ENCODE measurements around the gene ONECUT3. TPM values are rescaled to one million over a fixed set of nuclear protein-coding genes. Genes with fewer than 3 reads are reported as not detected.

The ONECUT3 gene
- total RNA-seq, 1 experiment from 2014 or later = not detected

DNA sequence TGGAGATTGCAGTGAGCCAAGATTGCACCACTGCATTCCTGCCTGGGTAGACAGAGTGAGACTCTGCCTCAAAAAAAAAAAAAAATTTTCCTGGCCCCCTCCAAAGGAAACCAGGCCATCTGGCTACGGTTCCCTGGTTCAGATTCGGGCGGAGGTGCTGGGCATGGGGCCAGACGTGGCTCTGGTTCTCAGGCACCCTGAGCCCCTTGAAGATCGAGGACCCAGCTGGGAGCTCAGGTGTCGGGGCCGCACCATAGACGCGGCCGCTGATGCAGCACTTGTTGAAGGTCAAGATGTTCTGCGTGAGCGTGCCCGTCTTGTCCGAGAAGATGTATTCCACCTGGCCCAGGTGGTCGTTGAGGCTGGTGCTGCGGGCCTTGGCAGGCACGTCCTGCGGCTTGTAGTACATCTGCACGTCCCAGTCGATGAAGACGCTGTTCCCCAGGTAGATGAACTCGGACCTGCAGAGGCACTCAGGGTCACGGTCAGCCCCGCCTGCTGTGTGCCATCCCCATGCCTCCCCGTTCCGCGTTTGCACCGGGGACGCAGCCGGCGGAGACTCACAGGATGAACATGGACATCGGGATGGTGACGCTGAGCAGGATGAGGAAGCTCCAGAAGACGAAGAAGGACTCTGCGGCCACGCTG lies 46.5 kb downstream of the ONECUT3 start:
- no TSS peak for BruUV-seq (replicated peaks)
- intact Hi-C loops (cut with micrococcal nuclease; ENCODE audit: unreplicated experiment) = loop anchor here (10.0 kb wide), 1 partner anchor 125 kb away; no protein-coding TSS in a partner anchor
- CTCF ChIA-PET = interaction anchor here (0.6 kb wide), 1 partner anchor 85 kb away, joined by 5 read pairs; the partner anchor contains the start of gene ABHD17A

DNA sequence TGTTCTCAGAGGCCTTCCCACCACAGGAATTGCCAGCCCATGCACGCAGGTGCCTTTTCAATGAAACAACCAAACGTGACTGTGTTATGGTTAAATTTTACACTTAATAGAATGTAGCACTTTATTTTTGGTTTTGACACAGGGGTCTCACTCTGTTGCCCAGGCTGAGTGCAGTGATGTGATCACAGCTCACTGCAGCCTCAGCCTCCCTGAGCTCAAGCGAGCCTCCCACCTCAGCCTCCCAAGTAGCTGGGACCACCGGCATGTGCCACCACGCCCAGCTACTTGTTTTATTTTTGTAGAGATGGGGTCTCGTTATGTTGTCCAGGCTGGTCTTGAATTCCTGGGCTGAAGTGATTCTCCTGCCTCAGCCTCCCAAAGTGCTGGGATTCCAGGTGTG lies 51.6 kb downstream of the ONECUT3 start:
- intact Hi-C loops (cut with micrococcal nuclease; ENCODE audit: unreplicated experiment) = no loop called here
- POLR2A ChIA-PET = no interaction called here
- H3K27me3 Mint-ChIP-seq (ENCODE audit: insufficient read depth, unreplicated experiment) = peaks cover 4% of the 10 kb centered on the region
- H3K27ac Mint-ChIP-seq (ENCODE audit: unreplicated experiment) = no peak overlapping the region
- CTCF ChIA-PET = no interaction called here
- TF ChIP-seq, protein P1, sequence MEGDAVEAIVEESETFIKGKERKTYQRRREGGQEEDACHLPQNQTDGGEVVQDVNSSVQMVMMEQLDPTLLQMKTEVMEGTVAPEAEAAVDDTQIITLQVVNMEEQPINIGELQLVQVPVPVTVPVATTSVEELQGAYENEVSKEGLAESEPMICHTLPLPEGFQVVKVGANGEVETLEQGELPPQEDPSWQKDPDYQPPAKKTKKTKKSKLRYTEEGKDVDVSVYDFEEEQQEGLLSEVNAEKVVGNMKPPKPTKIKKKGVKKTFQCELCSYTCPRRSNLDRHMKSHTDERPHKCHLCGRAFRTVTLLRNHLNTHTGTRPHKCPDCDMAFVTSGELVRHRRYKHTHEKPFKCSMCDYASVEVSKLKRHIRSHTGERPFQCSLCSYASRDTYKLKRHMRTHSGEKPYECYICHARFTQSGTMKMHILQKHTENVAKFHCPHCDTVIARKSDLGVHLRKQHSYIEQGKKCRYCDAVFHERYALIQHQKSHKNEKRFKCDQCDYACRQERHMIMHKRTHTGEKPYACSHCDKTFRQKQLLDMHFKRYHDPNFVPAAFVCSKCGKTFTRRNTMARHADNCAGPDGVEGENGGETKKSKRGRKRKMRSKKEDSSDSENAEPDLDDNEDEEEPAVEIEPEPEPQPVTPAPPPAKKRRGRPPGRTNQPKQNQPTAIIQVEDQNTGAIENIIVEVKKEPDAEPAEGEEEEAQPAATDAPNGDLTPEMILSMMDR (IDR thresholded peaks at IDR 0.05; ENCODE audit: insufficient read depth in 1 of 2, low read depth in 1 of 2, low read length in 1 of 2, severe bottlenecking in 1 of 2, unreplicated experiment in 1 of 2) = no peak
- Histone ChIP-seq H3K4me3 (ENCODE audit: low read depth, low read length) (no peak overlapping the region), H3K4me1 (no peaks in the 10 kb centered on the region), H3K27me3 (replicated peaks; ENCODE audit: control insufficient read depth, insufficient read depth, low read length) (no peaks in the 10 kb centered on the region; the same call in 1 of the 2 replicates), H3K9me3 (no peaks in the 10 kb centered on the region), H3K36me3 (ENCODE audit: control insufficient read depth, insufficient read depth, low read length) (no peaks in the 10 kb centered on the region)
- no peaks in the 10 kb centered on the region for H3K36me3 Mint-ChIP-seq (ENCODE audit: insufficient read depth, unreplicated experiment)
- no peaks in the 10 kb centered on the region for H3K9me3 Mint-ChIP-seq (ENCODE audit: unreplicated experiment)
- H3K4me1 Mint-ChIP-seq (ENCODE audit: low read depth, unreplicated experiment) = no peaks in the 10 kb centered on the region
- no TSS peak for BruUV-seq (replicated peaks)
- DNase-seq = no peak
- H3K4me3 Mint-ChIP-seq (ENCODE audit: unreplicated experiment) = no peak overlapping the region

More for the DNA sequence above, 46.5 kb downstream of the ONECUT3 start:
- POLR2A ChIA-PET = no interaction called here
- no peaks in the 10 kb centered on the region for H3K27me3 ChIP-seq (replicated peaks; ENCODE audit: control insufficient read depth, insufficient read depth, low read length)
- Mint-ChIP-seq H3K36me3 (ENCODE audit: insufficient read depth, unreplicated experiment) (no peaks in the 10 kb centered on the region), H3K27ac (ENCODE audit: unreplicated experiment) (no peak overlapping the region), H3K4me3 (ENCODE audit: unreplicated experiment) (no peak overlapping the region), H3K4me1 (ENCODE audit: low read depth, unreplicated experiment) (no peaks in the 10 kb centered on the region), H3K9me3 (ENCODE audit: unreplicated experiment) (no peaks in the 10 kb centered on the region), H3K27me3 (ENCODE audit: insufficient read depth, unreplicated experiment) (peaks cover 4% of the 10 kb centered on the region)
- no peak overlapping the region for H3K4me3 ChIP-seq (ENCODE audit: low read depth, low read length)
- H3K4me1 ChIP-seq = no peaks in the 10 kb centered on the region
- TF ChIP-seq, protein P1 (IDR thresholded peaks at IDR 0.05; ENCODE audit: insufficient read depth in 1 of 2, low read depth in 1 of 2, low read length in 1 of 2, severe bottlenecking in 1 of 2, unreplicated experiment in 1 of 2) = no peak
- DNase-seq = no peak
- H3K36me3 ChIP-seq (ENCODE audit: control insufficient read depth, insufficient read depth, low read length) = no peaks in the 10 kb centered on the region
- H3K9me3 ChIP-seq = no peaks in the 10 kb centered on the region

DNA sequence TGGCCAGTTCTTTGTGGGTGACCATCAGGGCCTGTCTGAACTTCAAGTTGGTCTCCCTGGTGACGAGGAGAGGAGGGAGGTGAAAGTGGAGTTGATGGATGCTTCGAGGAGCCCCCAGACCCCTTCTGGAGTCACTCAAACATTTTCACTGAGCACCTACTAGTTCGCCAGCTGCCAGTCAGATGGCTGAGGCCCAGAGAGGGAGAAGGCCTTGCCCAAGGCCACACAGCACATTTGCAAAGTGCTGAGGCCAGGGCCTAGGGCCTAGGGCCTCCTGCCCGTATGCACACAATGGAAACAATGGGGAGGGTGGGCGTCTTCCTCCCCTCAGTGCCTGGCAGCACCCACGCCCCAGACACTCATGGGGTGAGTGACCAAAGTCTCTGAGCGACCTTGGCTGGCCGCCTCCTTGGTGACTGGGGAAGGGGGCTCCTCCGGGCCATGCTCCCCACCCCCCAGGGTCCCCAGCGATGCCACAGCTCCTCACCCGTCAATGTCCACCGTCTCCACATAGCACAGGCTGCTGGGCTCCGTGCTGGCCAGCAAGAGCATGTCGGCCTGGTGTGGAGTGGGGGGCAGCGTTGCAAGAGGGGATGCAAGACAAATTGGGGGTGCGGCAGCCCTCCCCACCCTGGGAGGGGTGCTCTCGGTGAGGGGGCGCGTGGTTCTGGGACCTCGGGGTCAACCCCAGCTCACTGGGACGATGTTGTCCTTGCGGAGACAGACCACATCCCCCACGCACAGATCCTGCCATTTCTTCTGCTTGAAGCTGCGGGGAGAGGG lies 52.3 kb downstream of the ONECUT3 start:
- H3K4me1 Mint-ChIP-seq (ENCODE audit: low read depth, unreplicated experiment) = no peaks in the 10 kb centered on the region
- Histone ChIP-seq H3K36me3 (ENCODE audit: control insufficient read depth, insufficient read depth, low read length) (no peaks in the 10 kb centered on the region), H3K27me3 (replicated peaks; ENCODE audit: control insufficient read depth, insufficient read depth, low read length) (no peaks in the 10 kb centered on the region; the same call in 1 of the 2 replicates), H3K4me3 (ENCODE audit: low read depth, low read length) (no peak overlapping the region), H3K4me1 (no peaks in the 10 kb centered on the region), H3K9me3 (no peaks in the 10 kb centered on the region)
- CTCF ChIA-PET = no interaction called here
- TF ChIP-seq, protein P1 (IDR thresholded peaks at IDR 0.05; ENCODE audit: insufficient read depth in 1 of 2, low read depth in 1 of 2, low read length in 1 of 2, severe bottlenecking in 1 of 2, unreplicated experiment in 1 of 2) = no peak
- no peak for DNase-seq
- intact Hi-C loops (cut with micrococcal nuclease; ENCODE audit: unreplicated experiment) = no loop called here
- BruUV-seq (replicated peaks) = no TSS peak
- no peaks in the 10 kb centered on the region for H3K27me3 Mint-ChIP-seq (ENCODE audit: insufficient read depth, unreplicated experiment)
- H3K9me3 Mint-ChIP-seq (ENCODE audit: unreplicated experiment) = no peaks in the 10 kb centered on the region
- no peak overlapping the region for H3K4me3 Mint-ChIP-seq (ENCODE audit: unreplicated experiment)
- no peak overlapping the region for H3K27ac Mint-ChIP-seq (ENCODE audit: unreplicated experiment)
- POLR2A ChIA-PET = no interaction called here
- no peaks in the 10 kb centered on the region for H3K36me3 Mint-ChIP-seq (ENCODE audit: insufficient read depth, unreplicated experiment)
